ENCODE data around the gene DPH6.

DPH6 gene

DNA sequence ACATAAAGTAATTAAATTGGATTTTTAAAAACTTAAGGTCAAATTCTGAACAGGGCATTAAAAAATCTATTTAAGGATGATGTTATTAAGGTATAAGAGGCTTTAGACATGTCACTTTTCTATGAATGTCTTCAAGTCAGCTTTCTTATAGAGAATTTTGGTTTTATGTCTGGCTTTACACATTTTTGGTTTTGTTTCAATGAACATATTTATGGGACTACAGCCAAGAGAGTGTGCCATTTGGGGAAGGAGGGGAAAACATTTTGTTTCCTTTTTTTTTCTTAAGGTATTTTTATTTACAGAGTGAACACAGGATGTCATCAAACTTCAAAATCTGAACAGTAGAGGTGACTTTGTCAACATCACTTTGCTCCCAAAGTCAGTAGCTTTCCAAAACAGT lies 222.8 kb downstream of the DPH6 start:
- H3K9ac ChIP-seq (ENCODE audit: low read length), result no peak overlapping the region
- H4K20me1 ChIP-seq (ENCODE audit: low read depth, low read length), result no peaks in the 10 kb centered on the region
- H3F3A ChIP-seq (ENCODE audit: insufficient read depth), result no peaks in the 10 kb centered on the region
- no peaks in the 10 kb centered on the region for H3K9me2 ChIP-seq (replicated peaks; ENCODE audit: insufficient read depth, low read length)
- H3K4me2 ChIP-seq (ENCODE audit: low read depth, low read length, poor library complexity, severe bottlenecking), result no peak overlapping the region
- H3K79me2 ChIP-seq (ENCODE audit: insufficient read depth, low read length), result no peaks in the 10 kb centered on the region
- H3K4me3 ChIP-seq (ENCODE audit: insufficient read depth, low read length, poor library complexity, severe bottlenecking), result no peak overlapping the region
- no peak overlapping the region for H2AFZ ChIP-seq (ENCODE audit: low read depth, low read length, severe bottlenecking)
- no peaks in the 10 kb centered on the region for H3K27me3 ChIP-seq (ENCODE audit: low read length)
- H3K27ac ChIP-seq (ENCODE audit: low read depth, low read length), result no peak overlapping the region
- TF ChIP-seq, protein P1, sequence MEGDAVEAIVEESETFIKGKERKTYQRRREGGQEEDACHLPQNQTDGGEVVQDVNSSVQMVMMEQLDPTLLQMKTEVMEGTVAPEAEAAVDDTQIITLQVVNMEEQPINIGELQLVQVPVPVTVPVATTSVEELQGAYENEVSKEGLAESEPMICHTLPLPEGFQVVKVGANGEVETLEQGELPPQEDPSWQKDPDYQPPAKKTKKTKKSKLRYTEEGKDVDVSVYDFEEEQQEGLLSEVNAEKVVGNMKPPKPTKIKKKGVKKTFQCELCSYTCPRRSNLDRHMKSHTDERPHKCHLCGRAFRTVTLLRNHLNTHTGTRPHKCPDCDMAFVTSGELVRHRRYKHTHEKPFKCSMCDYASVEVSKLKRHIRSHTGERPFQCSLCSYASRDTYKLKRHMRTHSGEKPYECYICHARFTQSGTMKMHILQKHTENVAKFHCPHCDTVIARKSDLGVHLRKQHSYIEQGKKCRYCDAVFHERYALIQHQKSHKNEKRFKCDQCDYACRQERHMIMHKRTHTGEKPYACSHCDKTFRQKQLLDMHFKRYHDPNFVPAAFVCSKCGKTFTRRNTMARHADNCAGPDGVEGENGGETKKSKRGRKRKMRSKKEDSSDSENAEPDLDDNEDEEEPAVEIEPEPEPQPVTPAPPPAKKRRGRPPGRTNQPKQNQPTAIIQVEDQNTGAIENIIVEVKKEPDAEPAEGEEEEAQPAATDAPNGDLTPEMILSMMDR (IDR thresholded peaks at IDR 0.05; ENCODE audit: insufficient read depth, low read length, poor library complexity, severe bottlenecking), result no peak
- no peak for TF ChIP-seq EZH2phosphoT487 (conservative IDR thresholded peaks at IDR 0.05; ENCODE audit: low read length)
- H3K36me3 ChIP-seq (ENCODE audit: low read length), result no peaks in the 10 kb centered on the region
- no peaks in the 10 kb centered on the region for H3K9me3 ChIP-seq (ENCODE audit: insufficient read depth, low read length)

DNA sequence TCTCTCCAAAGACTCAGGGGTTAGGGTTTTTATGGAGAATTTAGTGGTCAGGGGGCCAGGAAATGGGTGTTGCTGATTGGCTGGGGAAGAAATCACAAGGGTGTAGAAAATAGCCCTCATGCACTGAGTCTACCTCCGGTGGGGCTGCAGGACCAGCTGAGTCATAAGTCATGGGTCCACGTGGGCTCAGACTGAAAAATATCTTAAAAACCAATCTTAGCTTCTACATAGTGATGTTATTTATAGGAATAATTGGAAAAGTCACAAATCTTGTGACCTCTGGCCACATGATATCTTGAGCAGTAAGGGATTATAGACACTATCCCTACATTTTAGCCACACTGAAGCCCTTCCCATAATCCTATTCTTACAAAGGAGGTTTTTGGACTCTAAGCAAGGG lies 224.0 kb downstream of the DPH6 start:
- Histone ChIP-seq H3K9ac (ENCODE audit: low read length) (no peak overlapping the region), H3K27me3 (ENCODE audit: low read length) (no peaks in the 10 kb centered on the region), H3K27ac (ENCODE audit: low read depth, low read length) (no peak overlapping the region), H3K9me3 (ENCODE audit: insufficient read depth, low read length) (no peaks in the 10 kb centered on the region), H3K36me3 (ENCODE audit: low read length) (no peaks in the 10 kb centered on the region), H4K20me1 (ENCODE audit: low read depth, low read length) (no peaks in the 10 kb centered on the region), H2AFZ (ENCODE audit: low read depth, low read length, severe bottlenecking) (no peak overlapping the region), H3K4me3 (ENCODE audit: insufficient read depth, low read length, poor library complexity, severe bottlenecking) (no peak overlapping the region), H3K4me2 (ENCODE audit: low read depth, low read length, poor library complexity, severe bottlenecking) (no peak overlapping the region), H3K79me2 (ENCODE audit: insufficient read depth, low read length) (no peaks in the 10 kb centered on the region), H3F3A (ENCODE audit: insufficient read depth) (no peaks in the 10 kb centered on the region), H3K9me2 (replicated peaks; ENCODE audit: insufficient read depth, low read length) (no peaks in the 10 kb centered on the region)
- TF ChIP-seq EZH2phosphoT487 (conservative IDR thresholded peaks at IDR 0.05; ENCODE audit: low read length), result no peak
- TF ChIP-seq, protein P1 (IDR thresholded peaks at IDR 0.05; ENCODE audit: insufficient read depth, low read length, poor library complexity, severe bottlenecking), result no peak

DNA sequence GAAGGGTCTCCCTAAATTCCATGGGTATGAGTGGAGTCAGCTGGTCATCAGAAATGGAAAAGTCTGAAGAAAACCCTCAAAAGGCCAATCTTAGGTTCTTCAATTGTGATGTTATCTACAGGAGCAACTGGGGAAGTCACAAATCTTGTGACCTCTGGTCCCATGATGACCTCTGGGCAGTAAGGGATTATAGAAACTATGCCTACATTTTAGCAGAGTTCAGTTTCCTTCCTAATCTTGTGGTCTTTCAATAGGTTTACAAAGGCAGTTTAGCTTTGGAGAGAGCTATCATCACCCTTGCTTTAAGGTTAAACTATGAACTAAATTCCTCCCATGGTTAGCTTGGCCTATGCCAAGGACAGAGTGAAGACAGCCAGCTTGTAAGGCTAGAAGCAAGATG lies 225.1 kb downstream of the DPH6 start:
- Histone ChIP-seq H3K79me2 (ENCODE audit: insufficient read depth, low read length) (no peaks in the 10 kb centered on the region), H4K20me1 (ENCODE audit: low read depth, low read length) (no peaks in the 10 kb centered on the region), H3F3A (ENCODE audit: insufficient read depth) (no peaks in the 10 kb centered on the region), H3K36me3 (ENCODE audit: low read length) (no peaks in the 10 kb centered on the region), H3K27ac (ENCODE audit: low read depth, low read length) (no peak overlapping the region), H3K27me3 (ENCODE audit: low read length) (no peaks in the 10 kb centered on the region), H3K9me2 (replicated peaks; ENCODE audit: insufficient read depth, low read length) (no peaks in the 10 kb centered on the region), H3K9ac (ENCODE audit: low read length) (no peak overlapping the region), H3K4me3 (ENCODE audit: insufficient read depth, low read length, poor library complexity, severe bottlenecking) (no peak overlapping the region), H2AFZ (ENCODE audit: low read depth, low read length, severe bottlenecking) (no peak overlapping the region), H3K9me3 (ENCODE audit: insufficient read depth, low read length) (no peaks in the 10 kb centered on the region), H3K4me2 (ENCODE audit: low read depth, low read length, poor library complexity, severe bottlenecking) (no peak overlapping the region)
- TF ChIP-seq EZH2phosphoT487 (conservative IDR thresholded peaks at IDR 0.05; ENCODE audit: low read length), result no peak
- TF ChIP-seq, protein P1 (IDR thresholded peaks at IDR 0.05; ENCODE audit: insufficient read depth, low read length, poor library complexity, severe bottlenecking), result no peak
